SIG-M5 (cell line): ENCODE data around the gene C19orf44.
"Not testable (repeated sequence)": the region's sequence is repeated elsewhere in the genome, so short reads cannot be mapped to it uniquely, and the experiment has no call there.

Experiments used
- DNase-seq: peaks from one replicate; lab custom pipeline; 2025; lab: John Stamatoyannopoulos, UW

Gene C19orf44

GRCh38 chr19:16467581-16467980 is 28.6 kb upstream of the C19orf44 start:
- DNase-seq: no peak

DNA sequence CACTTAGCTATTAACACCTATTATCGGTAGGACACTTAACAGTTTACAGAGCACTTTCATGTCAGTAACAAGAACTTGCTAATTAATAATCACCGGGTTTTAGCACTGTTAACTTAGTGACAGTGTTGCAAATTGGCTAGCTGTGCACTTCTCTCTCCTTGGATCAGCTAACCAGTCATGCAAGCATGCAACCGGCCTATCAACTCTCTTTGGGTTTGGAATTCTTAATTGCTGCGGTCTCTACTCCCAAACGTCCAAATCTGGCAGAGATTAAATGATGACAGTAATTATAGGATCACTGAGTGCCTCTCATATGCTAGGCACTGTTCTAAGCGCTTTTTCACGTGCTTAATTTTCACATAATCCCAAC is 25.7 kb upstream of the C19orf44 start:
- DNase-seq: no peak

DNA sequence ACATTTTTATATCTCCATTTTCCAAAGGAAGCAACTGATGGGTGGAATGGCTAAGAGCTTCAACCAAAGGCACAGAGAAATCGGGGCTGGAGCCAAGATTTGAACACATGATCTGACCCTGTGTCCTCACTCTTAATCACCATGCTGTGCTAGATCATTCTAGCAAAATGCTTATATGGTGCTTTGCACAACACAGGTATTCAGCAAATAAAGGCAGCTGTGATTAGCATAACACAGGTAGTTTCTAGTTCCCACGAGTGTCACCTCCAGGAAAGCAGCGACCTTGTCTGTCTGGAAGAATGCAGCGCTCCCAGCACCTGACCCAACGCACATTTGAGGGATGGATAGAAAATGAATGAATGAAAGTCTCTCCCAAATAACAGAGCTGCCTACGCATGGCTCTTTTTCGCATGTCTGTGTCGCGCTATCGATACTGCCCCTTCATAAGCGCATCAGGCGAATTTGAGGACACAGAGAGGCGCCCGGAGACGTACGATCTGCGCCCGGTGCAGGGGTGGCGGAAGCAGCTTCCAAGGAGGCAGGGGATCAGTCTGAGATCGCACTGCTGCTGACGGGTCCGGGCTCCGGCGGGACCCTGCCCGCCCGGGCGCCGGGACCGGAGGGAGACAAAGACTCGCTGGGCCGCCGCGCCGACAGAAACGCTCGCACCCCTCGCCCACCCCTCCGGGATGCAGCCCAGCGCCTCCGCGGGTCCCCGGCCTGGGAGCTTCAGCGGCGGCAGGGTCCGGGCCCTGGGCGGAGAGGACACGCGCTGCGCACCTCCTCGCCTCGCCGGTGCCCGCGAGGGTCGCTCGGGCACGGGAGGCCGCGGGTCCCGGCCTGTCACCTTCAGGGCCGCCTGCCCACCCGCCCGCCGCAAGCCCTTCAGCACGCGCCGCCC is 25.0 kb upstream of the C19orf44 start:
- DNase-seq: no peak

DNA sequence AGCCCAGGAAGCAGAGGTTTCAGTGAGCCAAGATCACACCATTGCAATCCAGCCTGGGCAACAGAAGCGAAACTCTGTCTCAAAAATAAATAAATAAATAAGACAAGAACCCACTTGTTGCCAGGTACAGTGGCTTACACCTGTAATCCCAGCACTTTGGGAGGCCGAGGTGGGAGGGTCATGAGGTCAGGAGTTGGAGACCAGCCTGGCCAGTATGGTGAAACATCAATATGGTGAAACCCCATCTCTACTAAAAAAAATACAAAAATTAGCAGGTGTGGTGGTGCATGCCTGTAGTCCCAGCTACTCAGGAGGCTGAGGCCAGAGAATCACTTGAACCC is 23.7 kb upstream of the C19orf44 start:
- not testable (repeated sequence) for DNase-seq

GRCh38 chr19:16472992-16473391 is 23.2 kb upstream of the C19orf44 start:
- no peak for DNase-seq

GRCh38 chr19:16473875-16474392 is 22.3 kb upstream of the C19orf44 start:
- DNase-seq: no peak

GRCh38 chr19:16476401-16476800 is 19.8 kb upstream of the C19orf44 start:
- DNase-seq: no peak

DNA sequence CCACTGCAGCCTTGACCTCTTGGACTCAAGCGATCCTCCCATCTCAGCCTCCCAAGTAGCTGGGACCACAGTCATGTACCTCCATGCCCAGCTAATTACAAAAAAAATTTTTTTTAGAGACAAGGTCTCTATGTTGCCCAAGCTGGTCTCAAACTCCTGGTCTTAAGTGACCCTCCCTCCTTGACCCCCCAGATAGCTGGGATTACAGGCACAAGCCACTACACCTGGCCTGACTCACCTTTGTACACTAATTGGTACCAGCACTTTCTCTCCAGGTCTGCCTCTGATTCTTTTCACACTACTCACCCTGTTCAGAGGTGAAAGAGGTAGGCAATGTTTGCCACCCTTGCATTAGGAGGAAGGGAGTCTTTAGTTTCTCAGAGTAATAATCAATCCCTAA is 18.9 kb upstream of the C19orf44 start:
- DNase-seq: no peak

DNA sequence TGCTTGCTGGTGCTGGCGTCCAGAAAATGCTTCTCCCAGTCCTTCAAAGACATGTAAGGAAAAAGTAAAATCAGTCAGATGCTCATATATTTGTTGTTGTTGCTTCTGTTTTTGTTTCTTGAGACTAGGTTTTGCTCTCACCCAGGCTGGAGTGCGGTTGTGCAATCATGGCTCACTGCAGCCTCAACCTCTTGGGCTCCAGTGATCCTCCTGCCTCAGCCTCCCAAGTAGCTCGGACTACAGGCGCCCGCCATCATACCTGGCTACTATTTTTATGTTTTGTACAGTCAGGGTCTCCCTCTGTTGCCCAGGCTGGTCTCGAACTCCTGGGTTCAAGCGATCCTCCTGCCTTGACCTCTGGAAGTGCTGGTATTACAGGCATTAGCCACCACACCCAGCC is 13.4 kb upstream of the C19orf44 start:
- no peak for DNase-seq

GRCh38 chr19:16486476-16486875 is 9.7 kb upstream of the C19orf44 start:
- DNase-seq: not testable (repeated sequence)

- DNase-seq: no peak
These were observed 404 bp downstream of the C19orf44 start for GRCh38 chr19:16496613-16496983.

DNA sequence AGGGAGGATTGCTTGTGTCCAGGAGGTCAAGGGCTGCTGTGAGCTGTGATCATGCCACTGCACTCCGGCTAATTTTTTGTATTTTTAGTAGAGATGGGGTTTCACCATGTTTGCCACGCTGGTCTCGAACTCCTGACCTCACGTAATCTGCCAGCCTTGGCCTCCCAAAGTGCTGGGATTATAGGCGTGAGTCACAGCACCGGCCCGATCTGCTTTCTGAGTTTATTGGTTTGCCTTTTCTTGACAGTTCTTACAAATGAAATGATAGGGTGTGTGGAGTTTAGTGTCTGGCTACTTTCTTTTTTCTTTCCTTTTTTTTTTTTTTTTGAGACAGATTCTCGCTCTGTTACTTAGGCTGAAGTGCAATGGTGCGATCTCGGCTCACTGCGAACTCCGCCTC is 848 bp downstream of the C19orf44 start:
- DNase-seq: no peak

GRCh38 chr19:16497837-16498236 is 1.6 kb downstream of the C19orf44 start:
- DNase-seq: no peak

- no peak for DNase-seq
These were observed 8.1 kb downstream of the C19orf44 start for GRCh38 chr19:16504271-16504670.

DNA sequence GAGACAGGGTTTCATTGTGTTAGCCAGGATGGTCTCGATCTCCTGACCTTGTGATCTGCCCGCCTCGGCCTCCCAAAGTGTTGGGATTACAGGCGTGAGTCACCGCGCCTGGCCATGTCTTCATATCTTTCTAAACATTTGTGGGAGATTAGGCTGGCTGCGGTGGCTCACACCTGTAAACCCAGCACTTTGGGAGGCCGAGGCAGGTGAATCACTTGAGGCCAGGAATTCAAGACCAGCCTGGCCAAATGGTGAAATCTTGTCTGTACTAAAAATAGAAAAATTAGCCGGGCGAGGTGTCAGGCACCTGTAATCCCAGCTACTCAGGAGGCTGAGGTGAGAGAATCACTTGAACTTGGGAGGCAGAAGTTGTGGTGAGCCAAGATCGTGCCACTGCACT is 10.0 kb downstream of the C19orf44 start:
- DNase-seq: not testable (repeated sequence)

DNA sequence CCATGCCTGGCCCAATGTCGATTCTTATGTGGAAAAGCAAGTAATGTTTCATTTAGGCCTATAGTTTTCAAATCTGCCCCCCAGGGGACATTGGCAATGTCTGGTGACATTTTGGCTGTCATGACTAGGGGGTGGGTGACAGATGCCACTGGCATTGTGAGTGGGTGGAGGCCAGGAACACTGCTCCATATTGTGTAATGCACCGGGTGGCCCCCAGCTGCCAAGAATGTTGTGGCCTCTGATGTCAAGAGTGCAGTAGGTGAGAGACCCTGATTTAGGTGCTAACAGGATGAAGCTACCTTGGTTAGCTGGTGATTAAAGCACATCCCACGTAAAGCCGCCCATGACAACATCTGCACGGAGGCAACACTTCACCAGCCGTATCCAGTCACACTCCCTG is 10.8 kb downstream of the C19orf44 start:
- no peak for DNase-seq

GRCh38 chr19:16508546-16508945 is 12.4 kb downstream of the C19orf44 start:
- DNase-seq: no peak

- DNase-seq: no peak
These were observed 13.2 kb downstream of the C19orf44 start for GRCh38 chr19:16509141-16510061.

DNA sequence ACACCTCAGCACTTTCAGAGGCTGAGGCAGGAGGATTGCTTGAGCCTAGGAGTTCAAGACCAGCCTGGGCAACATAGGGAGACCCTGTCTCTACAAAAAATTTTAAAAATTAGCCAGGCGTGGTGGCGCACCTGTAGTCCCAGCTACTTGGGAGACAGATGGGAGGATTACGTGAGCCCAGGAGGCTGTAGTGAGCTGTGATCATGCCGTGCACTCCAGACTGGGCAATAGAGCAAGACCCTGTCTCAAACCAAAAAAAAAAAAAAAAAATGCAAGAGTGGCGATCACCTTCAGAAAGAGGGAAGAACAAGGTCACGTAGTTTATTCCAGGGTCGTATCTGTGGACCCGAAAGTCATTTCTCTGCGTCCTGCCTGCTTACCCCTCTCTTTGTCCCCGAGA is 16.4 kb downstream of the C19orf44 start:
- DNase-seq: not testable (repeated sequence)

GRCh38 chr19:16514383-16515019 is 18.3 kb downstream of the C19orf44 start:
- DNase-seq: no peak

DNA sequence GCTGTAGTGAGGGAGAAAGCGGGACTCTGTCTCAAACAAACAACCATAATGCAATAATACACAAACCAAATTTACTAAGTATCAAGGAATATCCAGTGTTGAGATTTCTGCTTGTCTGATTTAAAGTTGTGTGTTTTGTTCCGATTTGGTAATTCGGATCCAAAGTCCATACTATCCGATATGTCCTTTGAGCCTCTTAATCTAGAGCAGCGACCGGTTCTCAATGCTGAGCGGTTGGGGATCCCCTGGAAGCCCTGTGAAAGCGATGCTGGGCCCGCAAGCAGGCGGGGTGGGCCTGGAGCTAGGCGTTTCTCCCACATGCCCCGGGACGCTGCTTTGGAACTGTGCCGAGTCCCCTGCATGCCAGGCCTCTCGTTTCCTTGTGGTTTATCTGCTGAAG is 20.2 kb downstream of the C19orf44 start:
- no peak for DNase-seq

DNA sequence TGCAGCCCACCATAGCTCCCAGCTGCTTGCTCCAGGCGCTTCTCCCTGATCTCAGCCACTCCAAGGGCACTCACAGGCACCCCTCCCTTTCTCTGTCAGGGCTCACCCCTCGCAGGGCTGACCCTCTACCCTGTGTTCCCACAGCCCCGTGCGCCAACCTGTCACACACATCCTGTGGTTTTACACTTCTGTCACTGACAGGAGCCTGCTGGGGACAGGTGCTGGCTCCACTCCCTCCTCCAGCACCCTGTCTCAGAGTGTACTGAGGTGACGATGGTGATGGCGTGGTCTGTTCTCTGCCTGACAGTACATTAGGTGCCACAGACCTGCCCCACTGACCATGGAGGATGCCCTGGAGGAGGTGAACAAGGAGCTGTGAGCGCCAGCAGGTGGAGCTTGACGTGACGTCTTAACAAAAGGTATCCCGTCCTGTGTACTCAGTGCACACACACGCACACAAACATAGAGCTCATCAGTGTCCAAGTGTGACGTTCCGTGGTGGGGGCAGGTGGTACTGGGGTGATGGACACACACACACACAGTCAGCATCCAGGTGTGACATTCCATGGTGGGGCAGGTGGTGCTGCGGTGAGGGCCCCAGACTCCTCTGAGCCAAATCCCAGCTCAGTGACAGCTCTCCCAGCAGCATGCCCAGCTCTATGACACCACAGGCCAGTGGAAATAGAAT is 20.9 kb downstream of the C19orf44 start:
- no peak for DNase-seq
